Spleen (tissue), 11 donors: ENCODE data around the gene PRKCG. TPM values are rescaled to one million over a fixed set of nuclear protein-coding genes. Genes with fewer than 3 reads are reported as not detected.

ENCODE experiments used
- DNase-seq: peaks from one replicate; pipeline ENCODE4 v3.0.0-alpha.2; 2020
- H3K27ac ChIP-seq, 8 donors: fragments of 200-600 bp; sonication (generic) in 7 of 8; 1 replicate in 4 of 8; 2 replicates in 4 of 8; pipeline versions ENCODE4 v1.5.0 to v1.8.0; 2016 to 2021; ENCODE audit warnings: inconsistent platforms in 4 of 8, mild to moderate bottlenecking in 4 of 8, moderate library complexity in 1 of 8
- H3K27me3 ChIP-seq, 7 donors: fragments of 200-600 bp; sonication (generic) in 6 of 7; replicated peaks in 1 of 7; 1 replicate in 4 of 7; 2 replicates in 3 of 7; pipeline versions ENCODE4 v1.5.0 to v1.8.0; 2016 to 2021; ENCODE audit warnings: inconsistent platforms in 3 of 7, mild to moderate bottlenecking in 1 of 7
- H3K36me3 ChIP-seq, 6 donors: fragments of 200-600 bp; sonication (generic) in 5 of 6; 1 replicate in 4 of 6; 2 replicates in 2 of 6; pipeline versions ENCODE4 v1.5.0 to v1.8.0; 2016 to 2021; ENCODE audit warnings: inconsistent platforms in 2 of 6
- H3K4me1 ChIP-seq, 6 donors: fragments of 200-600 bp; sonication (generic) in 5 of 6; 1 replicate in 3 of 6; 2 replicates in 3 of 6; pipeline versions ENCODE4 v1.5.0 to v1.8.0; 2016 to 2021; ENCODE audit warnings: inconsistent platforms in 3 of 6
- H3K4me3 ChIP-seq, 8 donors: fragments of 200-600 bp; sonication (generic) in 7 of 8; 1 replicate in 4 of 8; 2 replicates in 4 of 8; pipeline versions ENCODE4 v1.5.0 to v1.8.0; 2016 to 2021; ENCODE audit warnings: inconsistent platforms in 4 of 8, mild to moderate bottlenecking in 4 of 8, moderate library complexity in 2 of 8
- H3K9me3 ChIP-seq, 8 donors: fragments of 200-600 bp; sonication (generic) in 7 of 8; 1 replicate in 4 of 8; 2 replicates in 4 of 8; pipeline versions ENCODE4 v1.5.0 to v1.8.0; 2016 to 2021; ENCODE audit warnings: inconsistent platforms in 4 of 8
- CTCF ChIP-seq, 11 experiments: fragments of 200-600 bp in 7 of 11; fragments of 450-650 bp in 4 of 11; sonication (generic) in 4 of 11; IDR thresholded peaks in 8 of 11; conservative IDR thresholded peaks in 3 of 11; 1 replicate in 7 of 11; 2 replicates in 4 of 11; pipeline versions ENCODE4 v1.4.0 to v1.8.0; 2016 to 2021; ENCODE audit warnings: antibody characterized with exemption in 11 of 11, inconsistent platforms in 4 of 11, mild to moderate bottlenecking in 1 of 11
- POLR2A ChIP-seq, 3 donors: fragments of 450-650 bp; IDR thresholded peaks; one replicate each; pipeline ENCODE4 v1.5.1; 2017; ENCODE audit warnings: antibody characterized with exemption in 3 of 3, mild to moderate bottlenecking in 1 of 3
- POLR2AphosphoS5 ChIP-seq, 3 donors: sonication (generic); formaldehyde crosslinking; IDR thresholded peaks; one replicate each; pipeline ENCODE4 v1.5.1; 2017; ENCODE audit warnings: antibody characterized with exemption in 3 of 3
- whole genome bisulfite sequencing, 5 donors: extraction: QIAGEN DNeasy Blood & Tissue Kit in 3 of 5; methylation state at CpG; one replicate each; pipeline versions ENCODE4 v1.1.5 to v1.1.7; 2013 to 2018; 5-methylcytosine and 5-hydroxymethylcytosine counted together
- intact Hi-C: fragments of 100-400 bp; cut with DNase I; formaldehyde crosslinking; loops from one replicate; pipeline ENCODE4 v1.15.0; 2023; ENCODE audit warnings: low total_unique reads
- polyA plus RNA-seq, 3 donors: library from polyadenylated mRNA; stranded (reverse); fragments of 200-250 nt; gene quantifications; one replicate each; pipeline ENCODE4 v1.2.1, GENCODE V29; 2013
- total RNA-seq, 7 donors: library from RNA; depleted of rRNA in 3 of 7; stranded (reverse); fragments of >200 nt in 3 of 7; fragmentation: NEBNext Ultra II Directional in 4 of 7; extraction: Animal tissue kit (Norgen Biotek cat#: 25700) in 4 of 7; gene quantifications; one replicate each; pipeline versions ENCODE4 v1.1.0 to v1.2.1, GENCODE V29; 2016 to 2021
- donor health status: healthy with polysubstance abuse.
- donor health status: DM: no; HTN: no; CAD: no; lungs with moderate emphysema.
- donor health status: DM: no; HTN: no; CAD: no.
- donor health status: Bipolar disorder and iron deficiency.
- donor health status: healthy.
- donor health status: DM: no; HTN: no; CAD: no.
- donor health status: DM: yes; HTN: yes; CAD: no.

PRKCG gene
- total and polyA plus RNA-seq, 10 donors, result 0.17 TPM; not detected in 9

GRCh38 chr19:53882391-53883050 lies 524 bp downstream of the PRKCG start:
- TF ChIP-seq POLR2AphosphoS5 (IDR thresholded peaks at IDR 0.05) (no peak), POLR2A (IDR thresholded peaks at IDR 0.05) (no peak), CTCF (IDR thresholded peaks at IDR 0.05 in 8 of 11, conservative IDR thresholded peaks at IDR 0.05 in 3 of 11) (peak in 3 of 11 experiments; percentile 22 to 33 (median 25))
- H3K9me3 ChIP-seq, result no peaks in the 10 kb centered on the region
- peaks cover 17 to 54% (median 33%) of the 10 kb centered on the region in 6 donors for H3K4me1 ChIP-seq
- DNase-seq, result no peak
- intact Hi-C loops, result no loop called here
- H3K4me3 ChIP-seq, result peak overlapping the region in 4 of 8 donors; percentile 24 to 66 (median 34)
- no peaks in the 10 kb centered on the region for H3K36me3 ChIP-seq
- WGBS, 5 donors, result 5 to 7% (median 6%) methylated on average over 11 to 18 of the region's 18 CpGs
- no peak overlapping the region for H3K27ac ChIP-seq
- peaks cover 2 to 86% (median 49%) of the 10 kb centered on the region in 7 donors for H3K27me3 ChIP-seq

- Histone ChIP-seq H3K36me3 (no peaks in the 10 kb centered on the region), H3K4me3 (no peak overlapping the region)
- TF ChIP-seq POLR2A (IDR thresholded peaks at IDR 0.05) (no peak), CTCF (IDR thresholded peaks at IDR 0.05 in 8 of 11, conservative IDR thresholded peaks at IDR 0.05 in 3 of 11) (no peak), POLR2AphosphoS5 (IDR thresholded peaks at IDR 0.05) (no peak)
Observed at GRCh38 chr19:53883231-53883661, 1.2 kb downstream of the PRKCG start.

GRCh38 chr19:53883741-53884140 lies 1.7 kb downstream of the PRKCG start:
- no peak for DNase-seq
- H3K27ac ChIP-seq, result no peak overlapping the region
- H3K36me3 ChIP-seq, result no peaks in the 10 kb centered on the region
- WGBS, 5 donors, result 19 to 36% (median 27%) methylated on average over 11 of the region's 11 CpGs
- TF ChIP-seq POLR2A (IDR thresholded peaks at IDR 0.05) (no peak), POLR2AphosphoS5 (IDR thresholded peaks at IDR 0.05) (no peak), CTCF (IDR thresholded peaks at IDR 0.05 in 8 of 11, conservative IDR thresholded peaks at IDR 0.05 in 3 of 11) (no peak)
- H3K4me1 ChIP-seq, result peaks cover 16 to 45% (median 29%) of the 10 kb centered on the region in 6 donors
- intact Hi-C loops, result no loop called here
- H3K4me3 ChIP-seq, result no peak overlapping the region
- no peaks in the 10 kb centered on the region for H3K9me3 ChIP-seq
- H3K27me3 ChIP-seq, result peaks cover 2 to 78% (median 47%) of the 10 kb centered on the region in 7 donors

More at GRCh38 chr19:53883231-53883661, 1.2 kb downstream of the PRKCG start:
- H3K27me3 ChIP-seq, result peaks cover 2 to 83% (median 49%) of the 10 kb centered on the region in 7 donors
- DNase-seq, result no peak
- no peak overlapping the region for H3K27ac ChIP-seq
- WGBS, 5 donors, result 0 to 3% (median 2%) methylated on average over 12 to 19 of the region's 19 CpGs
- peaks cover 17 to 47% (median 32%) of the 10 kb centered on the region in 6 donors for H3K4me1 ChIP-seq
- intact Hi-C loops, result no loop called here
- no peaks in the 10 kb centered on the region for H3K9me3 ChIP-seq

GRCh38 chr19:53884256-53884655 lies 2.3 kb downstream of the PRKCG start:
- no peaks in the 10 kb centered on the region for H3K9me3 ChIP-seq
- H3K4me3 ChIP-seq, result no peak overlapping the region
- H3K27me3 ChIP-seq, result peaks cover 2 to 75% (median 42%) of the 10 kb centered on the region in 7 donors
- 37 to 50% (median 42%) methylated on average over 12 of the region's 12 CpGs for WGBS, 5 donors
- intact Hi-C loops, result no loop called here
- H3K27ac ChIP-seq, result no peak overlapping the region
- TF ChIP-seq POLR2A (IDR thresholded peaks at IDR 0.05) (no peak), POLR2AphosphoS5 (IDR thresholded peaks at IDR 0.05) (no peak), CTCF (IDR thresholded peaks at IDR 0.05 in 8 of 11, conservative IDR thresholded peaks at IDR 0.05 in 3 of 11) (no peak)
- H3K36me3 ChIP-seq, result no peaks in the 10 kb centered on the region
- no peak for DNase-seq
- peaks cover 11 to 40% (median 24%) of the 10 kb centered on the region in 6 donors for H3K4me1 ChIP-seq
